Stimulated activated CD8-positive, alpha-beta memory T cell treated with anti-CD3 and anti-CD28 coated beads, Interleukin-7, amount 100 ng/mL, for 1 hour (primary cell): ENCODE results near the gene GPR156.
"Not testable (repeated sequence)": the region's sequence is repeated elsewhere in the genome, so short reads cannot be mapped to it uniquely, and the experiment has no call there.

Source experiments
- DNase-seq, 2 donors: peaks; one replicate each; pipeline ENCODE4 v3.0.0-alpha.2; 2020; ENCODE audit warnings: low read depth in 2 of 2

The GPR156 gene

GRCh38 chr3:120274739-120275167, 10.3 kb downstream of the GPR156 start:
- no peak for DNase-seq

DNA sequence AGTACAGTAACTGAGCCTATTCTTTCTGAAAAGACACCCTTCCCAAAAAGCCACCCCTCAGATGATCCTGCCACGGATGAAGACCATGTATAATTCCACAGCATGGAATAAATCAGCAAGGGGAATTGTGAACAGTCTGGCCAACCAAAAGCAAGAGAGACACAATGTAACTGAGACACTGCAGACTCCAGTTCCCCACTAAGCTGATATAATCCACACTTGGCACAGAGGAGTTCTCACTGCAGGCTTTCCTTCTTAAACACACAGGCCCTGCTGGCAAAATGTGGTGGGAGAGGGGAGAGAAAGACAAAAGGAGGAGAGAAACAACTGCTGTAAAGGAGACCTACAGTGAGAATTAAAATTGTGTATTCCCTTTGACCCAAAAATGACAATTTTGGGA, 12.7 kb downstream of the GPR156 start:
- DNase-seq, result no peak

- DNase-seq, result no peak
Measured at GRCh38 chr3:120265989-120266388, 19.0 kb downstream of the GPR156 start.

DNA sequence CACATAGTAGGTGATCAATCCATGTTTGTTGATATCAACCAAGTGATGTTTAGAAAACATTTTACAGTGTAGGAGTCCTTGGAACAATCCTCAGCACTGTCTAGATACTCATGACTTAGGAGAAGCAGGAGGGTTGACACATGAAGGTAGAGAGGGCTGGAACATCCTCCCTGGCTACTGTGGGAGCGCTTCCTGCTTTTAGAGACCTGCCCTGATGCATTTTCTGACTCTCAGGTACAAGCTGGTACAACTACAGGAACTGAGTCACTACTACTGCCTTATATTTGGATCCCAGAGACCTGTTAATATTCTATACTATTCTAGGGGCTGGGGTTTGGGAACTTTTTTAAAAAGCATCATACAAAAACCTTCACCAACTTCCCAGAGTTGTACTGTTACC, 20.1 kb downstream of the GPR156 start:
- no peak for DNase-seq

GRCh38 chr3:120263792-120264191, 21.2 kb downstream of the GPR156 start:
- DNase-seq, result no peak

DNA sequence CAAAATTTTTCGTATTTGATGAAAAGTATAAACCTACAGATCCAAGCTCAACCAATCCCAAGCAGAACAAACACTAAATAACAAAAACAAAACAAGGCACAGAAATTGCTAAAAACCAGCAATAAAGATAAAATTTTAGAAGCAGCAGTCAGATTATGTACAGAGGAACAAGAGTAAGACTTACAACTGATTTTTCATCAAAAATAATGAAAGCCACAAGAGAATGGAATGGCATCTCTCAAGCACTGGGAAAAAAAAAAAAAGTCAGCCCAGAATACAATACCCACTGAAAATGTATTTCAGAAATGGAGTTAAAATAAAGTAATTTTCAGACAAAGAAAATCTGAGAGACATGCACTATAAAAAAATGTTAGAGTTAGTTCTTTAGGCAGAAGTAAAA, 27.0 kb downstream of the GPR156 start:
- DNase-seq, result no peak

DNA sequence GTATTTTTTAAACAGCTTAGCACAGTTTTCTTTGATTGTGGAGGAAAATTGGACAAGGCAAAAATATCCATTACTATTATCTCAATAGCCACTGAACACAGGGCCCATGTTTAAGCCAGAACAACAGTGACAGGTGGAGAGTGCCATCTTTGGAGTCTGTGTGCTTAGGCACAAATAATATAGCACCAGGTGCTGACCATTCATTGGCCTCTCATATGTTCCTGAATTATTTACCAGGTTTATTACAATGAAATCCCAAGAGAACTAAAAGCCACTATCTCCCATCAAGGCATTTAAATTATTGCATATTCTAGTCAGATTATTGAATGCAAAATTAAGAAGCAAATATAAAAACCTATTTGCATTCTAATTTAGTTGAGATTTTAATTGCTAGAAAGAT, 39.6 kb downstream of the GPR156 start:
- no peak for DNase-seq

- DNase-seq, result no peak
Measured at GRCh38 chr3:120244834-120245225, 40.2 kb downstream of the GPR156 start.

DNA sequence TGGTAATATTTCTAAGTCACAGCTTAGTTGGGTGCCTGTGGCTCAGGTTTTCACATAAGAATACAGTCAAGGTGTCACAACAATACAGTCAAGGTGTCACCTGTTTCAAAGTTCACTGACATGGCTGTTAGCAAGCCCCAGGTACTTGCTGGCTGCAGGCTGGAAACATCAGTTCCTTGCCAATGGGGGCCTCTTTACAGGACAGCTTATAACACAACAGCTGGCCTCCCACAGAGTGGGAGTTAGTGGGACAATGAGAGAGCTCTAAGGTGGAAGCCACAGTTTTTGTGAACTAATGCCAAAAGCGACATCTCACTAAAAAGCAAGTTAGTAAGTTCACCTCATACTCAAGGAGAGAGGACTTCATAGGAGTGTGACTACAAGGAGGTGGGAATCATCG, 45.4 kb downstream of the GPR156 start:
- DNase-seq, result no peak

DNA sequence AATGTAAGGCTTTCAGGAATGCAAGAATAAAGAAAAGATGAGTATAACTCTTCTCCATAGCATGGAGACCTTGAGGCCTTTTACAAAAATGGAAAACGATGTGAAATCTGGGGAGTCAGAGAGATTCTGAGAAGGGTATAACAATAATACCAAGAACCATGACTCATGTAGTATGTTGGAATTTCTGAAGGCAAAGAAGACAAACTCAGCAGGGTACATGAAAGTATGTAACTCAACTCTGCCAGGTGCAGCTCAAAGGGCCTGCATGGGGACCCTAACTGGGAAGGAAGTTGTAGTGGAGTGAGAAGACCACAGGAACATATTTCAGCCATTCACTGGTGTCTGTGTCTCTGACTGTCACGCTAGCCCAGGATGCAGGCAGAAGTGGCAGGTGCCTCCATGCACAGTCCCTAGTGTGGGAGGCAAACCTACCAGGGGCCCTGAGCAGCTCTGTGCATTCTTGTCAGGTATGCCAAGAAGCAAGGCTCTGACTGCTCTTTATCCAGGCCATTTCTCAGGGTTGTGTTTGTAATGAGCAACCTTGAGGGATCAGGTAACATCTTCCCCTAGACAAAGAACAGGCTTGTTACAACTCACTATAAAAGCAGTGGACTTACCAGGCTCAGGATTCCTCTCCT, 57.2 kb downstream of the GPR156 start:
- no peak for DNase-seq

DNA sequence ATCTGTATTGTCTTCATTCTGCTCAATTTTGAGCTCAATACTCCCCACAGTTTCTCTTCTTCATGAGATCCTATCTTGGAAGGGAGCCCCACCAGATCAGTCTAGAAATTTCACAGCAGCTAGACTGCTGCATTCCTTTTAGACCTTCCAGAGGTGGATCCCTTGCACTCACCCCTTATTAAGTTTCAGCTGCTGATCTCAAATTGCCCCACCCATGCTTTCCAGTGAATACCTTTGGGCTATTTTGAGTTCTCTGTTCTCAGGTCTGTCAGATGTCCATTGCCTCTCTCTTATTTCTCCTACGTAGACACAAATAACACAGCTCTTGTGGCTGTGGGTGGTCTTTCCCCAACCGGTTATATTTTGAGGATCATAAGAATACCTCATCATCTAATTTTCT, 60.8 kb downstream of the GPR156 start:
- no peak for DNase-seq

- DNase-seq, result no peak
Measured at GRCh38 chr3:120218981-120219380, 66.0 kb downstream of the GPR156 start.

GRCh38 chr3:120216633-120217032, 68.4 kb downstream of the GPR156 start:
- not testable (repeated sequence) for DNase-seq

DNA sequence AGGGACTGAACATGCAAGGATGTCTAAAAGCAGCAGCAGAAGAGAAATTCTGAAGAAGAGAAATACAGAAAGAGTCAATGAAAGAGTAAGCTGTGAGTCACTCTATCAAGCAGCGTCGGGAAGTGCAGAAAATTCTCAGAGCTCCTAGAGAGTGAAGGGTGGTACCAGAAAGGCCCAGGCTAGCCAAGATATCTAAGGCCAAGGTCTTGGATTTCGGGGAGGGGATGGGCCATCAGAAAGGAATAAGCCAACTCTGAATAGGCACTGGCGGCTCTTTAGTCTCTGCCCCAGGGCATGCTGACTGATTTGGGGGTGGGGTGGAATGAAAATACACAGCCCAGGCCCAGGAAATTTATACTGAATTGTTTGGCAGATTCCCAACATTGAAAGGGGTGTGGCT, 70.8 kb downstream of the GPR156 start:
- DNase-seq, result no peak

DNA sequence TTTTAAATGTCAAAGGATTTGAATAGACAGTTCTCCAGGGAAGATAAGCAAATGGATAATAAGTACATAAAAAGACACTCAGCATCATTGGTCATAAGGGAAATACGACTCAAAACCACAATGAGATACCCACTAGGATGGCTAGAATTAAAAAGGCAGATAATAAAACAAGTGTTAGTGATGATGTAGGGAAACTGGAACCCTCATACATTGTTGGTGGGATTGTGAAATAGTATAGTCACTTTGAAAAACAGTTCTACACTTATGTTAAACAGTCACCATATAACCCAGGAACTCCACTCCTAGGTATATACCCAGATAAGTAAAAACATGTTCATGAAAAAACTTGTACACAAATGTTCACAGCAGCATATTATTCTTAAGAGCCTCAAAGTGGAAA, 72.5 kb downstream of the GPR156 start:
- DNase-seq, result no peak

GRCh38 chr3:120209425-120209824, 75.6 kb downstream of the GPR156 start:
- no peak for DNase-seq

GRCh38 chr3:120204338-120204737, 80.7 kb downstream of the GPR156 start:
- no peak for DNase-seq

DNA sequence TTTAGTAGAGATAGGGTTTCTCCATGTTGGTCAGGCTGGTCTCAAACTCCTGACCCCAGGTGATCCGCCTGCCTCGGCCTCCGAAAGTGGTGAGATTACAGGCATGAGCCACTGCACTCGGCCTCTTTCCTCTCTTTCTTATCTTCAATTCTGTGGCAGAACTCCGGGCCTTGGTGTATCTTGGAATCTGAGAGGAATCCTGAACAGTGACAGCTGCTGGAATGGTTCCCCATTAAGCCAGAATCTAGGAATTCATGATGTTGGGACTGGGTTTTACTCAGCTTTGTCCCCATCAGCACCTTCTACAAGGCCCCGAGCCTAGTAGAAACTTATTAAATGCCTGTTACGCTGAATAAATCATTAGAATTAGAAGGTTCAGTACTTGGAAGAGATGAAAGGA, 81.4 kb downstream of the GPR156 start:
- no peak for DNase-seq

DNA sequence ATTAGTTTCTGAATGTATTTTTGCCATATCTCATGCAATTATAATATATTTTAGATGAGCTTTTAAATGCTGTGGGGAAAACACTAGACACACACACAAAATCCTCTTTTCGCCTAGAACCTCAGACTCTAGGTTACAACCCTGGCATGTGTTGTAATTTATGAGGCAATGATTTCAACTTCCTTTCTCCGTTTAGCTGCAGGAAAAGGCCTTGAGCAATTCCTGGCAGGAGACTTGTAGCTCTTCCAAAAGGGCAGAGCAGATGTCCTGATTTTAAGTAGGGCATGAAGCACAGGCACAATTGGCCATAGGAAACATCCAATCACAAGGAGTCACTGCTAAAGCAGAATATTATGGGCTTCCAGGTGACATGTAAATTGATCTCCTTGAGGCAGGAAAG, 82.0 kb downstream of the GPR156 start:
- DNase-seq, result no peak

DNA sequence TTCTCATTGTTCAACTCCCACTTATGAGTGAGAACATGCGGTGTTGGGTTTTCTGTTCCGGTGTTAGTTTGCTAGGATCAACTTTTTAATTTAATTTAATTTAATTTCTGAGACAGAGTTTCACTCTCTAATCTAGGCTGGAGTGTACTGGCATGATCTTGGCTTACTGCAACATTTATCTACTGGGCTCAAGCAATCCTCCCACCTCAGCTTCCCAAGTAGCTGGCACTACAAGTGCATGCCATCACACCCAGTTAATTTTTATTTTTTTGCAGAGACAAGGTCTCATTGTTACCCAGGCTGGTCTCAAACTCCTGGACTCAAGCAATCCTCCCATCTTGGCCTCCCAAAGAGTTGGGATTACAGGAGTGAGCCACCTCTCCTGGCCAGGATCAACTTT, 82.7 kb downstream of the GPR156 start:
- DNase-seq, result no peak

GRCh38 chr3:120200493-120201235, 84.4 kb downstream of the GPR156 start:
- DNase-seq, result no peak

DNA sequence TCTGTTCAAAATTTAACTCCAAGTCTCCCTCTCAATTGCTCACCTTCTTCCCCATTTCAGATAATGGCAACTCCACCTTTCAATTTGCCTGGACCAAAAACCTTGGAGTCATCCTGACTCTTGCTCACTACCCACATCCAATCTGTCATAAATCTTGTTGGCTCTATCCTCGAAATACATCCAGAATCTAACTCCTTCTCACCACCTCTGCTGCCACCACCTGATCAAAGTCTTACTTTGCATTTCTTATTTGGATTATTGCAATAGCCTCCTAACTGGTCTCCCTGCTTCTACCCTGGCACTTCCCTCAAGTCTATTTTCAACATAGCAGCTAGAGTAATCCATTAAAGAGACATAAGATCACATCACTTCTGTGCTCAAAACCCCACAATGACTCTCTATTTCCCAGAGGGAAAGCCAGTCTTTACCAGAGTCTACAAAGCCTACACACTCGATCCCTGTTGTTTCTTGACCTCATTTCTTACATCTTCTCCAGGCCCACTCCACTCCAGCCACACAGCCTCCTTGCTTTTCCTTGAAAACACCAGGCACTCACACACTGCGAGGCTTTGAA, 86.6 kb downstream of the GPR156 start:
- no peak for DNase-seq

DNA sequence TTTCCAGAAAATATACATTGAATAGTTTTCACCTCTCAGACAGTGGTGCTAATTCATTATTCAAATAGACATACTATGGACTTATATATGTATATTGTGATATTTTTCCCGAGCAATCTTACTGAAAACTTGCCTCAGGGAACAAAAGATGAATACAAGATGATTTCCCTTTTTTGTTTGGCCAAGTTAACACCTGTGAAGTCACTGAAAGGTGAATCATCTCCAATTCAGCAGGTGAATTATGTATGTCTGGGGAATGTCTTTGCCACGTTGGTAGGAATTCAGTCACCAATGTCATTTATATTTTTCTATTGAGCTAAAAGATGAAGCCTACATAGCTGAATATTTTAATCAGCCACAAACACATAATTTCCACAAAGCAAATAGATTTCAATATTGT, 88.2 kb downstream of the GPR156 start:
- no peak for DNase-seq
